ENCODE results near the gene NDUFS2.
"Not testable (repeated sequence)": the region's sequence is repeated elsewhere in the genome, so short reads cannot be mapped to it uniquely, and the experiment has no call there.

The NDUFS2 gene

GRCh38 chr1:161255955-161256520 is 53.9 kb downstream of the NDUFS2 start:
- DNase-seq: not testable (repeated sequence)

GRCh38 chr1:161257109-161257508 is 54.9 kb downstream of the NDUFS2 start:
- DNase-seq: not testable (repeated sequence)

- peak; percentile 30 for DNase-seq
These were observed 56.5 kb downstream of the NDUFS2 start, which contains the start of gene PCP4L1 for GRCh38 chr1:161258439-161259344. Gene PCP4L1, plus strand, starts transcription at chr1:161258745. Its CDS starts 230 bp downstream, at chr1:161258975.

GRCh38 chr1:161259345-161259702 is 57.2 kb downstream of the NDUFS2 start:
- DNase-seq: no peak

- DNase-seq: no peak
These were observed 57.6 kb downstream of the NDUFS2 start for GRCh38 chr1:161259765-161260164.

GRCh38 chr1:161260376-161261260 is 58.5 kb downstream of the NDUFS2 start:
- DNase-seq: no peak

- no peak for DNase-seq
These were observed 59.4 kb downstream of the NDUFS2 start for GRCh38 chr1:161261261-161262235.

All from hematopoietic multipotent progenitor cell treated with erythropoietin and hydrocortisone succinate and interleukin-3 and kit ligand, for 8 days (in vitro differentiated cells).